ENCODE results near the gene HTR2B.
A peak's percentile ranks its signal among the peaks of the same experiment; 100 is the strongest.
"Not testable (repeated sequence)": the region's sequence is repeated elsewhere in the genome, so short reads cannot be mapped to it uniquely, and the experiment has no call there.

HTR2B gene

GRCh38 chr2:231132129-231132528, 7.3 kb upstream of the HTR2B start:
- DNase-seq, result no peak

DNA sequence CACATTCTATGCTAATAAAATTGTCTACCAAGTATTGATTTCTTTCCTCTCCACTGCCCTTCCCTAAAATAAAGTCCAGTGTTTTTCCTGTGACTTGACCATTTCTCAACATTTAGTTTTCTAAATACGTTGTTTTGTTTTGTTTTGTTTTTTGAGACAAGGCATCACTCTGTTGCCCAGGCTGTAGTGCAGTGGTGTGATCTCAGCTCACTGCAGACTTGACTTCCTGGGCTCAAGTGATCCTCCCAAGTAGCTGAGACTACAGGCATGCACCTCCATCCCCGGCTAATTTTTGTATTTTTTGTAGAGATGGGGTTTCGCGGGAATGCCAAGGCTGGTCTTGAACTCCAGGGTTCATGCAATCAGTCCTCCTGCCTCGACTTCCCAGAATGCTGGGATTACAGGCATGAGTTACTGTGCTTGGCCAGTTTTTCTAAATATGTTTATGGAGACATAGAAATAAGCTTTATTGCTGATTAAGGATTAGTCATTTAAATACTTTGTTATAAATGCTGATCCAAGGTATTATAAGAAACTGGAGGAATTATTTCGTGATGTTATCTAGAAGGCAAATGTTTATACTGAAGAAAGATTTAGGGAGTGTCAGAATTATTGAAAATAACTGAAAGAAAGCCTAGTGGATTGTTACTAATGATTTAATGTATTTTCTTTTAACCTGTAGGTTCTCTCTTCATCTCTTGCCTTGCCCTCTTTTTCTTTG, 5.7 kb upstream of the HTR2B start:
- no peak for DNase-seq

DNA sequence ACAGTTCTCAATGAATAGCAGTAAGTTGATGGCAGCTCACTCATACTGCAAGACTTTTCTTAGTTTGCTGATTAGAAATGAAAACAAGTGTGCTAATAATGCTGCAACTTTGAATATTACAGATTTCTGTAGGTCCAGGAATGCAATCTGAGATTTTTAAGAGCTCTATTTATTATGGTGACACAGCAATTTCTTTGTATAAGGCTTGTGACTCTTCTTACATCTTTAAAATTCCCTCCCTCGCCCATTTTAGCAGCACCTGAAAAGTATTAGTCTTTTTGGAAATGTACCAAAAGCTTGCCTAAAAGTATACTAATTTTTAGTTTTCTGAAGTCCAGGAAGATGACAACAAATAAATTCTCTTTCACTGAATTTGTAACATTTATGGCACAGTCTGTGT, 4.4 kb upstream of the HTR2B start:
- no peak for DNase-seq

- DNase-seq, result no peak
These were observed 3.7 kb upstream of the HTR2B start for GRCh38 chr2:231128541-231128940.

DNA sequence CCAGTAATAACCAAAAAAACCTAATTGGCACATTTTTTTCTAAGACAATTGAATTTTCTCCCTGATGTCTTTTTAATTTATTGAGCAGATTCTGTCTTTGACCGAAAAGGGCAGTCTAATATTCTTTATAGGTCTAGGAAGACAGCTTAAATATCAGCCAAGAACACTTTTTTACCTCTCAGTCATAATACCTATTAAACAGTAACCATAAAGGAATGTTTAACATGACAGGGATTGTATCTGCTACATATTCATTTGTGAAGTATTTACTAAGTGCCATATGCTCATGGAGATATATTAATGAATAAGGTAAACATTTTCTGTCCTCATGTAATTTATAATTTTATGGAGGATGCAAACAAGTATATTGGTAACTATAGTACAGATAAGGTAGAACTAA, 3.1 kb upstream of the HTR2B start:
- DNase-seq, result no peak

GRCh38 chr2:231127480-231127879, 2.6 kb upstream of the HTR2B start:
- DNase-seq, result no peak

DNA sequence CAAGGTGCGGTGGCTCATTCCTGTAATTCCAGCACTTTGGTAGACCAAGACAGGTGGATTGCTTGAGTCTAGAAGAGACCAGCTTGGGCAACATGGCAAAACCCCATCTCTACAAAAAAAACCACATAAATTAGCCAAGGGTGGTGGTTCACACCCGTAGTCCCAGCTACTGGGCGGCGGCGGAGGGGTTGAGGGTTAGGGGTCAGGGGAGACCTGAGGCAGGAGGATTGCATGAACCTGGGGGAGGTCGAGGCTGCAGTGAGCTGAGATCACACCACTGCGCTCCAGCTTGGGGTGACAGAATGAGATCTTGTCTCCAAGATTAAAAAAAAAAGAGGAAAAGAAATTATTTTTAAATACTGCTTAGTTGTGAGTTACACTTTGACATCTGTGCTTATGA, 1.3 kb upstream of the HTR2B start:
- no peak for DNase-seq

DNA sequence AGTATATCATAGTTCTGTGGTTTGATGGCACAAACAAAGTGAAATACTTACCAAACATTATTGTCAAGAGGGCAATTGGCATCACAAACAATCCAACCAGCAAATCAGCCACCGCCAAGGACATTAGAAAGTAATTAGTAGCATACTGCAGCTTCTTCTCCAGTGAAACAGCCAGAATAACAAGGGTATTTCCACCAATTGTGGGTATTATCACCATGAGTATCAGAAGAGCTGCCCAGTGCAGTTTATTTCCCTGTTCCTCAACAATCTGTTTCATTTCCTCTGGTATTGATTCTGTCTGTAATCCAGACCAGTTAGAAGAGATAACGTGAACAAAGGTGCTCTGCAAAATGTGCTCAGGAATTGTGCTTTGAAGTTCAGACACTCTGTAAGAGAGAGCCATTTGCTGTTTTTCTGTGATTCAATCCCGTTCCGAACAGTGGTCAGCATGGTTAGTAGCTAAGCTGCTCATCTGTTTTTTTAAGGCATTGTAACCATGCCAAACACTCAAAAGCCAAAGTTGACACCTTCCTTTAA, 1.4 kb downstream of the HTR2B start:
- no peak for DNase-seq

GRCh38 chr2:231118614-231118942, 6.3 kb downstream of the HTR2B start:
- DNase-seq, result no peak

GRCh38 chr2:231117922-231118613, 6.8 kb downstream of the HTR2B start:
- no peak for DNase-seq

- no peak for DNase-seq
These were observed 7.7 kb downstream of the HTR2B start for GRCh38 chr2:231117148-231117547.

DNA sequence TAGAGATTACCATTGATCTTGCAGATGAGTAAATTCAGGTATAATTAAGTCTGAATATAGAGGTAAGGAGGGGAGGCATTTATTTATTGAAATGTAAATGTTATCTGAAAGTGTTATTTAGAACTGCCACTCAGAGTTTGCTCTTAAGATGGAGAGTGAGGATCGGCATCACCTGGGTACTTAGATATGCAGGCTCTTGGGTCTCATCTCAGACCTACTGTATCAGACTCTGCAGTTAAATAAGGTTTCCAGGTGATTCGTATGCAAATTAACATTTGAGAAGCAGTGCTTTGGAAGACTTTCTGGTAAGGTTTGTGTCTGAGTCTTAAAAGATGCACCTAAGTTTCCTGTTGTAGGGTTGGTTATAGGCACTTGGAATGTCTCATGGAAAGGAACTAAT, 9.2 kb downstream of the HTR2B start:
- no peak for DNase-seq

GRCh38 chr2:231113489-231113888, 11.4 kb downstream of the HTR2B start:
- DNase-seq, result no peak

- DNase-seq, result no peak
These were observed 12.9 kb downstream of the HTR2B start for GRCh38 chr2:231111987-231112386.

DNA sequence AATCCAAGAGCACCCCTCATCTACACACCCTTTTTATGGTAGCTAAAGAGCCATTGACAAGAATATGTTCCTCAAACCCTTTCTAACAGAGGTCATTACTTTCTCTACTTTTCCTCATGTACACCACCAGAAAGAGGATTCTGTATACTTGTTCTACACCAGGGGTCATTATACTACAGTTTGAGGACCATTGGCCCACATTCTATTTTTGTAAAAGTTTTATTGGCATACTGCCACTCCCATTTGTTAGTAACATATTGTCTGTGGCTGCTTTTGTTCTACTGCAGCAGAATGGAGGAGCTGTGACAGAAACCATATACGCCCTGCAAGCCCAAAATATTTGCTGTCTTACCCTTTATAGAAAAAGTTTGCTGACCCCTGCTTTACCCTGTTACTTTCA, 14.3 kb downstream of the HTR2B start:
- DNase-seq, result no peak

DNA sequence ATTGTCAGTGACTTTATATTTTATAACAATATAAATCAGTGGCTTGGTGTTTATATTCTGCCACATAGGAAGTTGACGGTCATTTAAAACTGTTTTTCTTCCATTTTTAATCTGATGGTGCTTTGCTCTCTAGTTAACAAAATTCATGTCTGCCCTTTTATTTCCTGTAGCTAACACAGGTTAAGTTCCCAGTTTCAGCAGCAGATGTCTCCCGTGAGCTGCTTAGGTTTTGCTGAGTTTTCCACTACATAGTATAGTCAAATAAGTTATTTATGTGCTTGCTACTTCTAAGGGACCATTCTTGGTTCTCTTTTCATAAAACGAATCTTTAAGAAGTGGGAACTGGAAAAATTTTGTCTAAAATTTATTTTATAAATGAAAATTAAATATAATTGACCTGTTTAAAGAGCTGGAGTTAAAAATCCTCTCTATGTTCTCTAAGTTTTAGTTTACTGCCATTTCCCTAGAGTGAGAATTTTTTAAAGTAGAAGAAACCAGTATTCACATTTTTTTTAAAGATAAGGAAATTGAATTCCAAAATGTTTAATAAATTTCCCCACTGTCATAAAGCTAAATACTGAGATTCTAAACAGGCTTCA, 20.6 kb downstream of the HTR2B start:
- DNase-seq, result peak; percentile 68

DNA sequence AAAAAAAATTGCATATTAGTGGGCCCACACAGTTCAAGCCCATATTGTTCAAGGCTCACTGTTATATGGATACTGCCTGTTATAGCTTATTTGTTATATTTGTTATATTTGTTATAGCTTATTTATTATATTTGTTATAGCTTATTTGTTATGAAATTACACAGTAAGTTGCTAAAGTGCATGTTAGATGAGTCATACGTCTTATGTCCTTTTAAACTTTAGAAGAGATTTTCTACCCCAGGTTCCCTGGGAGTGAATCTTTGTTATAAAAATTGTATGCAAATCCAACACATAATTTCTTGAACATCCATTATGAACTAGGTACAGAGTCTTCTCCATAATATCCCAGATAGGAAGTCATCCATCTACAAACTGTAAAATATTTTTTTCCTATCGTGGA, 22.1 kb downstream of the HTR2B start:
- no peak for DNase-seq

DNA sequence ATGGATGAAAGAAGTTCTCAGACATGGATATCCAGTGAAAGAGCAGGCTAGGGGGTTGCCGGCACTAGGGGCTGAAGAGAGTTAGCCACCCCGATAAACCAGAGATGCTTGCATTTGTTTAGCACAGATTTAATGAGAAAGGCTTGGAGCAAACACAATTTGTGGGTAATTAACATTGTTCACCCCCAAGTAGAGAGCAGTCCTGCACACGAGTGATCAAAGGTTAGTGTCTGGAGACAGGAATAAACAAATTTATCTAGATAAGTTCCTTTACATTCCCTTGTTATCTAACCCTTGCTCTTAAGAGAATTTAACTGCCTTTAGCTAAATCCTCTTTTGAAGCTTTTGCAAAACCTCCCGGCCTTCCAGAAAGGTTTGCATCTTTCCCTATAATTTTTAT, 23.9 kb downstream of the HTR2B start:
- no peak for DNase-seq

GRCh38 chr2:231100321-231100720, 24.5 kb downstream of the HTR2B start:
- DNase-seq, result not testable (repeated sequence)

GRCh38 chr2:231099918-231100317, 24.9 kb downstream of the HTR2B start:
- no peak for DNase-seq

DNA sequence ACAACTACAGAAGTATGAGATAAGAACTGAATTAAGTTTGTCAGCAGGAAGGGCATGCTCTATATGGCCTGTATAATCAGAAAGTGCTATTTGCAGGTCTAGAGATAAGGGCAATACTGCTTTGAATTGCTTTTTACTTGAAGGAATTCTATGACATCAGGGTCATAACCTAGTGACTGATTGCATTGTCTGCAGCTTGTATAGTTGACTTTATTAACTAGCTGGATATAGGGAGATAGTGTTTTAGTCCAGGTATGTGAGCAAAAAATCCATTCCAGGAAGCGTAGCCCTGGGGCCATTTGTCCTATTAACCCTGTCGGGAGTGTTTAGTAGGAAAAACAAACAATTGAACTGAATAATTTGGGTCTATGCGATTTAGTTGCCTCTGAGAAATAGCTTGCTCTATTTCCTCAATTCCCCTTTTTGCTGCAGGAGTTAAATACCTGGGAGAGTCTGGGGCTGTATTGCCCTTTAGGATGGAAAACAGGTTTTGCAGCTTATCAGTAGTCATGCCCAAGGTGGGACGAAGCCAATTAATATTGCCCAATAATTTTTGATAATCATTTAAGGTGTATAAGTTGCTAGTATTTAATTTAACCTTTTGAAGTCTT, 30.0 kb downstream of the HTR2B start:
- no peak for DNase-seq

DNA sequence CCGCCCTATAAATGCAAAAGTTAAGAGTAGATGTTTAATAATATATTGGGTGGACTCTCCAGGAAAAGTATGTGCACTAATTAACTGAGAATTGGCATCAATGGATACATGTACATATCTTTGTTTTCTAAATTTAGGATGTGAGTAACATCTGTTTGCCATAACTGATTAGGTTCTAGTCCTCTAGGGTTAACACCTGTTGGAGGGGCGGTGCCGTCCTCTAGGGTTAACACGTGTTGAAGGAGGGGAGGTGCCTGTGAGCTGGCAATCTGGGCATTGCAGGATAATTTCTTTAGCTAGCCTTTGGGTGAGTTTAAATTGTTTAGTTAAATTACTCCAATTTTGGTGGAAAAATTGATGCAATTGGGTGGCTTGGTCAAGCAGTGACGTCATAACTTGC, 30.9 kb downstream of the HTR2B start:
- DNase-seq, result no peak

GRCh38 chr2:231088754-231089153, 36.1 kb downstream of the HTR2B start:
- no peak for DNase-seq

DNA sequence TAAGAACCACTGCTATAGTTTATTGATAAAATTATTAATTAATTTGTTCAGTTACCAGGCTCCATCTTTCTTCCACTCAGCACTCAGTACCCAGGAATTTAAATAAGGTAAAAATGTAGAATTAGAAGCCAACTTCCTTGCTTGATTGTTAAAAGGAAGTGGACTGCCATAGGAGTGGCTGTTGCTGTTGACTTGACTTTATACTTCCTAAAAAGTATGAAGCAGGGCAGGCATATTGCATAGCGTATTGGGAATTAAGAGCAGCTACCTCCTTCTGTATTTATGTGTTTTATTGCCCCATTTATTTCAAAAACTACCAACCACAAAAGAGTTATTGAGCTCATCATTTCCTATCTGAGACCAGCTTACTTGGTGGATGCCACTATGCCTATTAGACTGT, 40.3 kb downstream of the HTR2B start:
- no peak for DNase-seq

Measured in activated CD8-positive, alpha-beta memory T cell treated with anti-CD3 and anti-CD28 coated beads for 24 hours (primary cell).